D721Med (cell line): ENCODE measurements around the gene CORO2B.

Source experiments
- DNase-seq: peaks from one replicate; pipeline ENCODE4 v3.0.0; 2011; ENCODE audit warnings: low spot score; ENCODE audit not compliant: insufficient read length
- FAIRE-seq: peaks from 2 replicates; lab custom pipeline; 2011; peaks lifted over from hg19 to GRCh38; lab: Jason Lieb, UNC
- TF ChIP-seq, protein P1 (sequence below): IDR thresholded peaks from 2 replicates; pipeline ENCODE4 v1.5.1; 2012; ENCODE audit warnings: mild to moderate bottlenecking, control low read depth; ENCODE audit not compliant: insufficient read depth; ENCODE audit errors: missing control alignments

Gene CORO2B

DNA sequence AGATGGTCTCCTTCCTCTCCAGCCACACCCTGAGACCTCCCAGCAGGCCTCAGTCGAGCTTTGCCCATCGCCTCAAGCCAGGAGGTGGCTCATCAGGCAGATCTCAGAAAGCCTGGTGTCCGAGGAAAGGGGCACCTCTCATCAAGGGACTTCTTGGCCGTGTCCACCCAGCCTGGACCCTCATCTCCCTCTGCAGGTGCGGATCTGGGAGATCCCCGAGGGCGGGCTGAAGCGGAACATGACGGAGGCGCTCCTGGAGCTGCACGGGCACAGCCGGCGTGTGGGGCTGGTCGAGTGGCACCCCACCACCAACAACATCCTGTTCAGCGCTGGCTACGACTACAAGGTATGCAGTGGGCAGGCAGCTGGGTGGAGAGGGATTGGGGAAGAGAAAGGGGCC is 131.7 kb downstream of the CORO2B start:
- no peak for FAIRE-seq
- TF ChIP-seq, protein P1, sequence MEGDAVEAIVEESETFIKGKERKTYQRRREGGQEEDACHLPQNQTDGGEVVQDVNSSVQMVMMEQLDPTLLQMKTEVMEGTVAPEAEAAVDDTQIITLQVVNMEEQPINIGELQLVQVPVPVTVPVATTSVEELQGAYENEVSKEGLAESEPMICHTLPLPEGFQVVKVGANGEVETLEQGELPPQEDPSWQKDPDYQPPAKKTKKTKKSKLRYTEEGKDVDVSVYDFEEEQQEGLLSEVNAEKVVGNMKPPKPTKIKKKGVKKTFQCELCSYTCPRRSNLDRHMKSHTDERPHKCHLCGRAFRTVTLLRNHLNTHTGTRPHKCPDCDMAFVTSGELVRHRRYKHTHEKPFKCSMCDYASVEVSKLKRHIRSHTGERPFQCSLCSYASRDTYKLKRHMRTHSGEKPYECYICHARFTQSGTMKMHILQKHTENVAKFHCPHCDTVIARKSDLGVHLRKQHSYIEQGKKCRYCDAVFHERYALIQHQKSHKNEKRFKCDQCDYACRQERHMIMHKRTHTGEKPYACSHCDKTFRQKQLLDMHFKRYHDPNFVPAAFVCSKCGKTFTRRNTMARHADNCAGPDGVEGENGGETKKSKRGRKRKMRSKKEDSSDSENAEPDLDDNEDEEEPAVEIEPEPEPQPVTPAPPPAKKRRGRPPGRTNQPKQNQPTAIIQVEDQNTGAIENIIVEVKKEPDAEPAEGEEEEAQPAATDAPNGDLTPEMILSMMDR: no peak
- DNase-seq: no peak

DNA sequence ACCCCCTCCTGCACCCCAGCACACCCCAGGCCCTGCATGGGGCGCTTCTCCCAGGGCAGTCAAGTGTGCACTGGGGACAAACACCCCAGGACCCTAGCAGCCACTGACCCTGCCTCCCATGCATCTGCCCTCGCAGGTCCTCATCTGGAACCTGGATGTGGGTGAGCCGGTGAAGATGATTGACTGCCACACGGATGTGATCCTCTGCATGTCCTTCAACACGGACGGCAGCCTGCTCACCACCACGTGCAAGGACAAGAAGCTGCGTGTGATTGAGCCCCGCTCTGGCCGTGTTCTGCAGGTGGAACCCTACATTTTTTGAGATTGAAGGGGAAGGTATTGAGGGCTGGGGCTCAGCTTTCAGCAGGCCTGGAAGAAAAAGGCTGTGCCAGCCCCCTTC is 132.6 kb downstream of the CORO2B start:
- no peak for FAIRE-seq
- no peak for DNase-seq
- TF ChIP-seq, protein P1: no peak

DNA sequence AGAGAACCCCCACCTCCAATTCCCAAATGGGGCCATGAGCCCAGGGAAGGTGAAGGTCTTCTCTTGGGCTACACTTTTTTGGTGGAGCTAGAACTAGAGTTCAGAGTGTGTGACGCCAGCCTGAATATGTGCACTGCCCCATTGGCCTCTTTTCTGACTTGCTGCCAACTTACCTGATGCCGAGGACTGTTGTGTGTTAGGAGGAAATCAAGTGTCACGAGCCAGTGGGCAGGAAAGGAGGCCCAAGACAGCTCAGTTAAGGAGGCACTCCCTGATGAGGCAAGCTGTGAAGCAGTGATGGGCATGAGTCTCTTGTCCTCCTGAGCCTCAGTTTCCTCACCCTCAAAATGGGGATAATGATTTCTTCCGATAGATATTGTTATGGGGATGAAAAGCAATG is 134.1 kb downstream of the CORO2B start:
- FAIRE-seq: no peak
- no peak for DNase-seq
- TF ChIP-seq, protein P1: no peak

DNA sequence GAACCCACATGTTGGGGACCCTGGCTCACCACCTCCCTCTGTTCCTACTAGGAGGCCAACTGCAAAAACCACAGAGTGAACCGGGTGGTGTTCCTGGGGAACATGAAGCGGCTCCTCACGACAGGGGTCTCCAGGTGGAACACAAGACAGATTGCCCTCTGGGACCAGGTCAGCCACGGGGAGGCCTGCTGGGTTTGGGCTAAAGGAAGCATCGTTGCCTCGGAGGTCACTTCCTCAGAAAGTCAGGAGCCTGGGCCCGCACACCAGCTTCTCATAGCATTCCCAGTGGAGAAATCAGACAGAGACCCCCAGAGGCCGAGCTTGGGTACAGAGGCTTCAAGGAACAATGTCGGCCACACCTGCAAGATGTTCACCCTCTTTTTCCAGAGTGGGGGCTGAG is 135.1 kb downstream of the CORO2B start:
- DNase-seq: no peak
- FAIRE-seq: no peak
- TF ChIP-seq, protein P1: no peak

DNA sequence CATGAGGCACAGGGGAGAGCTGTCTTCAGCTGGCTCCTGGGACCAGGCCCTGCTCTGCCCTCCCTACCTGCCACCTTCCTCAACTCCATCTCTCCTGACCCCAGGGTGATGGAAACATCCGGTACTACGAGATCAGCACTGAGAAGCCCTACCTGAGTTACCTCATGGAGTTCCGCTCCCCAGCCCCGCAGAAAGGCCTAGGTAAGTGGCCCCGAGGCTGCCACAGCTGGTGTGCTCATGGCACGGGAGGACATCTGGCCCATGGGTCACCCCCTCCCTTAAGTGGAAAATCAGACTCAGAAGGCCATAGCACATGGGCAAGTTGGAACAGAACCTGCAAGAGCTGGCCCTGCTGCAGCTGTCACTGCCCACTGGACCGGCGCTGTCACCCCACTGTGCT is 136.3 kb downstream of the CORO2B start:
- FAIRE-seq (no peak), DNase-seq (no peak)
- TF ChIP-seq, protein P1: no peak

GRCh38 chr15:68717951-68718350 is 139.2 kb downstream of the CORO2B start:
- TF ChIP-seq, protein P1: no peak
- FAIRE-seq: no peak
- no peak for DNase-seq

DNA sequence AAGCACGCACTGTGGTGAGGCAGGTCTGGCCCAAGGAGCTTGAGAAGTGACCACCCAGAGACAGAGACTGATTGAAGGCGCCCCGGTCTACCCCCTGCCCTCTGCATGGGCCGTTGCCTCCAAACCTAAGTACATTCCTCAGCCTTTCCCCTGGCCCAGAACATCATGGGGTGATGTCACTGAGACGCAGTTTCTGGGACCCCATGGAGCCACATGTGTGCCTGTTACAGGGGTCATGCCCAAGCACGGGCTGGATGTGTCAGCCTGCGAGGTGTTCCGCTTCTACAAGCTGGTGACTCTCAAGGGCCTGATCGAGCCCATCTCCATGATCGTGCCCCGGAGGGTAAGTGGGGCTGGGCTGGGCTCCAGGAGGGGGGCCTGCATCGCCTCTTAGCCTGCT is 139.7 kb downstream of the CORO2B start:
- FAIRE-seq: no peak
- DNase-seq: no peak
- TF ChIP-seq, protein P1: no peak
